HepG2 (cell line): ENCODE data around the gene SYPL2. TPM values are rescaled to one million over a fixed set of nuclear protein-coding genes. Genes with fewer than 3 reads are reported as not detected.

Experiments used
- CBFB ChIP-seq: sonication (generic); formaldehyde crosslinking; IDR thresholded peaks from 2 replicates; pipeline ENCODE4 v1.4.0; 2020; ENCODE audit warnings: missing genetic modification reagents
- ELF4 ChIP-seq: sonication (generic); formaldehyde crosslinking; IDR thresholded peaks from 2 replicates; pipeline ENCODE4 v1.5.0; 2020; ENCODE audit warnings: missing genetic modification reagents, mild to moderate bottlenecking, moderate library complexity, borderline replicate concordance
- IRF2 ChIP-seq: IDR thresholded peaks from 2 replicates; pipeline ENCODE4 v1.6.1; 2018; ENCODE audit warnings: missing genetic modification reagents, missing compliant biosample characterization
- IRX3 ChIP-seq: sonication (generic); formaldehyde crosslinking; IDR thresholded peaks from 2 replicates; pipeline ENCODE4 v1.8.1; 2023; ENCODE audit warnings: mild to moderate bottlenecking, low read depth, missing genetic modification reagents, borderline replicate concordance
- KAT8 ChIP-seq: IDR thresholded peaks from 2 replicates; pipeline ENCODE4 v1.6.1; 2016; ENCODE audit warnings: missing genetic modification reagents, missing compliant biosample characterization
- NFKB2 ChIP-seq: sonication (generic); formaldehyde crosslinking; IDR thresholded peaks from 2 replicates; pipeline ENCODE4 v1.4.0; 2020; ENCODE audit warnings: missing genetic modification reagents, borderline replicate concordance
- NR0B2 ChIP-seq: sonication (generic); formaldehyde crosslinking; IDR thresholded peaks from 2 replicates; pipeline ENCODE4 v1.4.0; 2020; ENCODE audit warnings: mild to moderate bottlenecking, missing genetic modification reagents
- PAXIP1 ChIP-seq: sonication (generic); formaldehyde crosslinking; conservative IDR thresholded peaks from 2 replicates; pipeline ENCODE4 v1.4.0; 2020; ENCODE audit warnings: mild to moderate bottlenecking, missing genetic modification reagents, moderate library complexity
- PHF21A ChIP-seq: sonication (generic); formaldehyde crosslinking; IDR thresholded peaks from 2 replicates; pipeline ENCODE4 v1.5.0; 2020; ENCODE audit warnings: mild to moderate bottlenecking, missing genetic modification reagents
- POLR2AphosphoS5 ChIP-seq: IDR thresholded peaks from 2 replicates; pipeline ENCODE4 v1.6.1; 2012; ENCODE audit warnings: low read depth, low read length
- RELA ChIP-seq: sonication (generic); formaldehyde crosslinking; IDR thresholded peaks from 2 replicates; pipeline ENCODE4 v1.4.0; 2020; ENCODE audit warnings: missing genetic modification reagents
- SPEN ChIP-seq: sonication (generic); formaldehyde crosslinking; IDR thresholded peaks from 2 replicates; pipeline ENCODE4 v1.5.1; 2020; ENCODE audit warnings: low read depth, mild to moderate bottlenecking, missing genetic modification reagents
- TEAD3 ChIP-seq: optimal IDR thresholded peaks from 2 replicates; pipeline ENCODE3; 2016; ENCODE audit warnings: borderline replicate concordance
- ZBTB14 ChIP-seq: sonication (generic); formaldehyde crosslinking; IDR thresholded peaks from 2 replicates; pipeline ENCODE4 v1.4.0; 2020; ENCODE audit warnings: missing genetic modification reagents
- ZNF142 ChIP-seq: sonication (generic); formaldehyde crosslinking; IDR thresholded peaks from 2 replicates; pipeline ENCODE4 v1.4.0; 2020; ENCODE audit warnings: missing genetic modification reagents
- ZNF430 ChIP-seq: sonication (generic); formaldehyde crosslinking; IDR thresholded peaks from 2 replicates; pipeline ENCODE4 v1.9.0; 2021; ENCODE audit warnings: mild to moderate bottlenecking, missing genetic modification reagents
- ZNF501 ChIP-seq: sonication (generic); formaldehyde crosslinking; IDR thresholded peaks from 2 replicates; pipeline ENCODE4 v1.5.1; 2020; ENCODE audit warnings: mild to moderate bottlenecking, moderate library complexity, missing genetic modification reagents
- ZNF619 ChIP-seq: sonication (generic); formaldehyde crosslinking; IDR thresholded peaks from 2 replicates; pipeline ENCODE4 v1.4.0; 2020; ENCODE audit warnings: mild to moderate bottlenecking, missing genetic modification reagents
- polyA plus RNA-seq, 8 experiments: library from polyadenylated mRNA; depleted of rRNA in 3 of 8; stranded (reverse) in 7 of 8; unstranded in 1 of 8; fragments of >200 nt; fragmentation: Illumina TruSeq in 4 of 8; extraction: Trizol in 4 of 8; gene quantifications; 2 replicates each; pipeline versions ENCODE4 v1.2.1 to v1.2.3, GENCODE V29; 2011 to 2016; ENCODE audit warnings: low read depth in 4 of 8, missing spikeins in 1 of 8, mixed read lengths in 1 of 8; ENCODE audit not compliant: insufficient read depth in 1 of 8
- total RNA-seq, 5 experiments: library from RNA; depleted of rRNA; stranded (reverse); fragments of >200 nt; fragmentation: Illumina TruSeq; extraction: Trizol; gene quantifications; 2 replicates each; pipeline ENCODE4 v1.2.3, GENCODE V29; 2016; ENCODE audit warnings: low read depth in 1 of 5

The SYPL2 gene
- total and polyA plus RNA-seq, 2 of the 13 experiments (the other 11 are each of a cell fraction or from before 2014, with no cell fraction given) = 0.17 to 0.24 TPM

- TF ChIP-seq PAXIP1 (CRISPR knock-in tag) = peak; percentile 51; the same call in 1 of the 2 replicates
- 0 out of 2 replicates have a peak, but pooled peaks have one; percentile 59 for TF ChIP-seq IRX3 (CRISPR knock-in tag)
- TF ChIP-seq ZNF501 (CRISPR knock-in tag) = peak; percentile 88
- peak; percentile 94 for TF ChIP-seq ELF4 (CRISPR knock-in tag)
- TF ChIP-seq ZBTB14 (CRISPR knock-in tag) = peak; percentile 49; the same call in 1 of the 2 replicates
- TF ChIP-seq SPEN (CRISPR knock-in tag) = peak; percentile 68; the same call in 1 of the 2 replicates
- TF ChIP-seq IRF2 = peak; percentile 56; the same call in 1 of the 2 replicates
- TF ChIP-seq ZNF430 (CRISPR knock-in tag) = peak; percentile 55; the same call in 1 of the 2 replicates
- peak; percentile 85 for TF ChIP-seq ZNF619 (CRISPR knock-in tag)
- peak; percentile 59; the same call in 1 of the 2 replicates for TF ChIP-seq NR0B2 (CRISPR knock-in tag)
- peak; percentile 95 for TF ChIP-seq KAT8
- peak; percentile 17 for TF ChIP-seq TEAD3 (CRISPR knock-in tag)
- TF ChIP-seq PHF21A (CRISPR knock-in tag) = no peak
- peak; percentile 49; the same call in 1 of the 2 replicates for TF ChIP-seq ZNF142 (CRISPR knock-in tag)
- peak; percentile 52; the same call in 1 of the 2 replicates for TF ChIP-seq RELA (CRISPR knock-in tag)
- TF ChIP-seq POLR2AphosphoS5 = peak; percentile 71
- peak; percentile 69; the same call in 1 of the 2 replicates for TF ChIP-seq NFKB2 (CRISPR knock-in tag)
- TF ChIP-seq CBFB = peak; percentile 66; the same call in 1 of the 2 replicates
Observed at GRCh38 chr1:109493805-109494539, 27.6 kb downstream of the SYPL2 start, which contains the start of gene CYB561D1 (continued).
